HEK293 (cell line): ENCODE measurements around the gene PRDM11.

Source experiments
- CTCF ChIP-seq: fragments of 450-650 bp; formaldehyde crosslinking; IDR thresholded peaks from 2 replicates; pipeline ENCODE4 v1.5.1; 2016; ENCODE audit warnings: missing biosample characterization, missing genetic modification characterization
- GLI4 ChIP-seq: fragments of 450-650 bp; formaldehyde crosslinking; IDR thresholded peaks from 2 replicates; pipeline ENCODE4 v1.5.1; 2016; ENCODE audit warnings: missing biosample characterization, missing genetic modification characterization
- REST ChIP-seq: fragments of 450-650 bp; formaldehyde crosslinking; IDR thresholded peaks from 2 replicates; pipeline ENCODE4 v1.5.1; 2016; ENCODE audit warnings: missing biosample characterization, missing genetic modification characterization
- ZBTB17 ChIP-seq: fragments of 450-650 bp; formaldehyde crosslinking; IDR thresholded peaks from 2 replicates; pipeline ENCODE4 v1.5.1; 2016; ENCODE audit warnings: missing biosample characterization, missing genetic modification characterization
- ZBTB6 ChIP-seq: fragments of 450-650 bp; formaldehyde crosslinking; IDR thresholded peaks from 2 replicates; pipeline ENCODE4 v1.5.1; 2017; ENCODE audit warnings: missing biosample characterization, missing genetic modification characterization
- ZNF155 ChIP-seq: fragments of 450-650 bp; formaldehyde crosslinking; IDR thresholded peaks from 2 replicates; pipeline ENCODE4 v1.5.1; 2016; ENCODE audit warnings: missing biosample characterization, missing genetic modification characterization
- ZNF423 ChIP-seq: fragments of 450-650 bp; formaldehyde crosslinking; IDR thresholded peaks from 2 replicates; pipeline ENCODE4 v1.5.1; 2016; ENCODE audit warnings: missing biosample characterization, missing genetic modification characterization

- TF ChIP-seq CTCF (tag by site-specific recombination), result no peak
- TF ChIP-seq ZNF423, result no peak
- TF ChIP-seq ZNF155 (tag by site-specific recombination), result no peak
- no peak for TF ChIP-seq REST (tag by site-specific recombination)
- TF ChIP-seq ZBTB6 (tag by site-specific recombination), result no peak
- no peak for TF ChIP-seq GLI4 (tag by site-specific recombination)
- TF ChIP-seq ZBTB17 (tag by site-specific recombination), result no peak
These were observed 1.6 kb downstream of the PRDM11 start for GRCh38 chr11:45147891-45148675.
